GM10266 (cell line): ENCODE data around the gene PRSS23.

Experiments used
- DNase-seq: peaks from one replicate; pipeline ENCODE4 v3.0.0; 2012; ENCODE audit errors: extremely low spot score
- CTCF ChIP-seq: IDR thresholded peaks from 2 replicates; pipeline ENCODE4 v1.5.1; 2012; ENCODE audit warnings: mild to moderate bottlenecking, low read depth; ENCODE audit not compliant: control insufficient read depth, insufficient read depth; ENCODE audit errors: missing control alignments

The PRSS23 gene

GRCh38 chr11:86790195-86790725, 10.1 kb upstream of the PRSS23 start:
- no peak for TF ChIP-seq CTCF
- no peak for DNase-seq

- DNase-seq = no peak
- no peak for TF ChIP-seq CTCF
Observed at GRCh38 chr11:86790867-86791849, 9.2 kb upstream of the PRSS23 start.

GRCh38 chr11:86792150-86792549, 8.2 kb upstream of the PRSS23 start:
- TF ChIP-seq CTCF = no peak
- DNase-seq = no peak

GRCh38 chr11:86793307-86793706, 7.0 kb upstream of the PRSS23 start:
- no peak for DNase-seq
- no peak for TF ChIP-seq CTCF

GRCh38 chr11:86795511-86795910, 4.8 kb upstream of the PRSS23 start:
- no peak for TF ChIP-seq CTCF
- DNase-seq = no peak

- TF ChIP-seq CTCF = no peak
- no peak for DNase-seq
Observed at GRCh38 chr11:86795949-86796348, 4.4 kb upstream of the PRSS23 start.

GRCh38 chr11:86797133-86797532, 3.2 kb upstream of the PRSS23 start:
- DNase-seq = no peak
- no peak for TF ChIP-seq CTCF
